ENCODE results near the gene R3HDM4.
"Not testable (repeated sequence)": the region's sequence is repeated elsewhere in the genome, so short reads cannot be mapped to it uniquely, and the experiment has no call there.

Gene R3HDM4

GRCh38 chr19:853014-853585 is 59.9 kb downstream of the R3HDM4 start:
- no peak for DNase-seq

DNA sequence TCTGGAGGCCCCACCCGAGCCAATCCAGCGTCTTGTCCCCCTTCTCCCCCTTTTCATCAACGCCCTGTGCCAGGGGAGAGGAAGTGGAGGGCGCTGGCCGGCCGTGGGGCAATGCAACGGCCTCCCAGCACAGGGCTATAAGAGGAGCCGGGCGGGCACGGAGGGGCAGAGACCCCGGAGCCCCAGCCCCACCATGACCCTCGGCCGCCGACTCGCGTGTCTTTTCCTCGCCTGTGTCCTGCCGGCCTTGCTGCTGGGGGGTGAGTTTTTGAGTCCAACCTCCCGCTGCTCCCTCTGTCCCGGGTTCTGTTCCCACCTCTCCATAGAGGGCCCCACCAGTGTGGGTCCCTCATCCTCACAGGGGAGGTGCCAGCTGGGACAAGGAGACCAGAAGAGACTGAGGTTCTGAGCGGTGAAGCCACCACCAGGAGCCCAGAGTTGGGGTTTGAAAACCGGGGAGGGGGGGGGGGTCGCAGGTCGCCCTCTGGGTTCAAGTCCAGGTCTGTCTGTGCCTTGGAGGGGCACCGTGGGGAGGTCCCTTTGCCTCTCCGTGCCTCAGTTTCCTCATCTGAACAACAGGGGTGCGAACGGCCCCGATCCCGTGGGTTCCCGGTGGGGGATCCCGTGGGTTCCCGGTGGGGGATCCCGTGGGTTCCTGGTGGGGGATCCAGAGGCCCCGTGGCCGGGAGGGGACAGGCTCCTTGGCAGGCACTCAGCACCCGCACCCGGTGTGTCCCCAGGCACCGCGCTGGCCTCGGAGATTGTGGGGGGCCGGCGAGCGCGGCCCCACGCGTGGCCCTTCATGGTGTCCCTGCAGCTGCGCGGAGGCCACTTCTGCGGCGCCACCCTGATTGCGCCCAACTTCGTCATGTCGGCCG is 60.6 kb downstream of the R3HDM4 start, which contains the start of gene ELANE:
ELANE (plus strand) TSS at position 168 of the 878 bp plus-strand sequence; CDS start at position 194, 26 bp downstream.
- DNase-seq = no peak

DNA sequence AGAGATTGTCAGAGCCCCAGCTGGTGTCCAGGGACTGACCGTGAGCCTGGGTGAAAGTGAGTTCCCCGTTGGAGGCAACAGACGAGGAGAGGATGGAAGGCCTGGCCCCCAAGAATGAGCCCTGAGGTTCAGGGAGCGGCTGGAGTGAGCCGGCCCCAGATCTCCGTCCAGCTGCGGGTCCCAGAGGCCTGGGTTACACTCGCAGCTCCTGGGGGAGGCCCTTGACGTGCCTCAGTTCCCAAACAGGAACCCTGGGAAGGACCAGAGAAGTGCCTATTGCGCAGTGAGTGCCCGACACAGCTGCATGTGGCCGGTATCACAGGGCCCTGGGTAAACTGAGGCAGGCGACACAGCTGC is 62.1 kb downstream of the R3HDM4 start:
- no peak for DNase-seq

DNA sequence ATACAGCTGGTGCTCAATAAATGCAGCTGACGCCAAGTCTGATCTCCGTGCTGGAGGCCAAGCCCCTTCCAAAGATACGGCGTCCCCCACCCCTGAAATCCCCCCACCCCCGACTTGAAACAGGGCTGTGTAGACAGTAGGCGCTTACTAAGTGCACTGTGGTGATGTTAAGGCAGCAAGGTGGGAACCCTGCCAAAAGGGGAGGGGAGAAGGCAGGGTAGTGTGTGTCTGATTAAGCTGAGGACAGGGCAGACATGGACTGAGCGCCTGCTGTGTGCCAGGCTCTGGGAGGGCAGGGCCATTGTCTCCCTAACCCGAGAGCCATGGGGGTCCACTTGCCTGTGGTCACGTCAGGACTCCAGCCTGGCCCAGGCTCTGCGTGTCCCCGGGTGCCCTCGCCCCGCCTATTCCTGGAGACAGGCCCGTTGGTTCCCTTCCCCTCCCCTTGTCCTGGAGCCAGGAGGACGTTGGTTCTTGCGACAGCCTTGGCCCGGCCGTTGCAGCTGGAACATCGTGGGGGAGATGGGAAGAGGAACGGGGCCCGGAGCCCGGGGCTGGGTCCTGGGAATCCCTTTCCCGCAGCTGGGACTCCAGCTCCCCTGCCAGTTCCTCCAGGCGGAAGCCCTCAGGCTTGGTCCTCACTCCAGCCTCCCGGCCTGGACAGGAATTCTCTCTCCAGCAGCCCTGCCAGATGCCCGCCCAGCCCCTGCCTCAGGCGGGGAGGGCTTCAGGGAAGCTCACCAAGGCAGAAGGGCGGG is 62.6 kb downstream of the R3HDM4 start:
- no peak for DNase-seq

GRCh38 chr19:849195-849594 is 63.8 kb downstream of the R3HDM4 start:
- not testable (repeated sequence) for DNase-seq

- DNase-seq = no peak
Measured at GRCh38 chr19:848386-848921, 64.6 kb downstream of the R3HDM4 start.
